SK-N-SH (cell line): ENCODE measurements around the gene PARP9. TPM values are rescaled to one million over a fixed set of nuclear protein-coding genes. Genes with fewer than 3 reads are reported as not detected.
A peak's percentile ranks its signal among the peaks of the same experiment; 100 is the strongest.

Source experiments
- CTCF ChIA-PET: fragments of 300-600, 350-600 bp; formaldehyde crosslinking; extraction: SDS; loops from one replicate; lab custom pipeline; 2021; lab: Yijun Ruan, JAX
- POLR2A ChIA-PET: fragments of 350-600 bp; sonication (Branson Sonifier 250); formaldehyde crosslinking; extraction: SDS; loops from one replicate; lab custom pipeline; 2020; ENCODE audit warnings: antibody characterized with exemption, inconsistent platforms; lab: Yijun Ruan, JAX
- DNase-seq: peaks from one replicate; pipeline ENCODE4 v3.0.0; 2012
- H2AFZ ChIP-seq: fragments of 200-600 bp; sonication (generic); 2 replicates; pipeline ENCODE4 v1.8.1; 2016; ENCODE audit warnings: antibody characterized with exemption, mild to moderate bottlenecking, low read depth
- H3F3A ChIP-seq: fragments of 200-600 bp; sonication (generic); replicated peaks from 2 replicates; pipeline ENCODE3; 2016; ENCODE audit warnings: antibody characterized with exemption, mild to moderate bottlenecking; ENCODE audit not compliant: insufficient read depth
- H3K27ac ChIP-seq, 2 experiments: fragments of 200-500 bp in 1 of 2; fragments of 200-600 bp in 1 of 2; sonication (Bioruptor generic) in 1 of 2; sonication (generic), shearing (Covaris generic) in 1 of 2; 2 replicates each; pipeline versions ENCODE4 v1.5.1 to v1.6.1; 2014 to 2016; ENCODE audit warnings: low read depth in 2 of 2, inconsistent platforms in 1 of 2, low read length in 1 of 2, mild to moderate bottlenecking in 1 of 2, mixed read lengths in 1 of 2
- H3K27me3 ChIP-seq: fragments of 200-600 bp; sonication (generic), shearing (Covaris generic); 2 replicates; pipeline ENCODE4 v1.6.1; 2016; ENCODE audit warnings: mixed run types; ENCODE audit not compliant: insufficient read depth
- H3K36me3 ChIP-seq, 2 experiments: fragments of 200-500 bp in 1 of 2; fragments of 200-600 bp in 1 of 2; sonication (Bioruptor generic) in 1 of 2; sonication (generic) in 1 of 2; replicated peaks in 1 of 2; 2 replicates each; pipeline versions ENCODE3 to v1.5.1; 2014 to 2016; ENCODE audit warnings: low read length in 1 of 2, mild to moderate bottlenecking in 1 of 2; ENCODE audit not compliant: insufficient read depth in 2 of 2, control insufficient read depth in 1 of 2
- H3K4me1 ChIP-seq, 2 experiments: fragments of 200-500 bp in 1 of 2; fragments of 200-600 bp in 1 of 2; sonication (Bioruptor generic) in 1 of 2; sonication (generic), shearing (Covaris generic) in 1 of 2; 2 replicates each; pipeline versions ENCODE4 v1.5.1 to v1.6.1; 2014 to 2016; ENCODE audit warnings: low read depth in 1 of 2, low read length in 1 of 2, mixed run types in 1 of 2; ENCODE audit not compliant: insufficient read depth in 2 of 2, control insufficient read depth in 1 of 2
- H3K4me2 ChIP-seq: fragments of 200-600 bp; sonication (generic), shearing (Covaris generic); 2 replicates; pipeline ENCODE4 v1.6.1; 2017; ENCODE audit warnings: mixed run types
- H3K4me3 ChIP-seq, 2 experiments: fragments of 200-500 bp in 1 of 2; fragments of 200-600 bp in 1 of 2; sonication (Bioruptor generic) in 1 of 2; sonication (generic), shearing (Covaris generic) in 1 of 2; 2 replicates each; pipeline versions ENCODE4 v1.5.1 to v1.8.1; 2014 to 2016; ENCODE audit warnings: low read depth in 2 of 2, inconsistent platforms in 1 of 2, low read length in 1 of 2, mild to moderate bottlenecking in 1 of 2, mixed read lengths in 1 of 2, moderate library complexity in 1 of 2
- H3K79me2 ChIP-seq: fragments of 200-600 bp; sonication (generic); 2 replicates; pipeline ENCODE4 v1.8.1; 2017; ENCODE audit warnings: mild to moderate bottlenecking; ENCODE audit not compliant: insufficient read depth
- H3K9ac ChIP-seq: fragments of 200-600 bp; sonication (generic); 2 replicates; pipeline ENCODE4 v1.6.1; 2017; ENCODE audit warnings: mixed run types
- H3K9me2 ChIP-seq: fragments of 200-600 bp; sonication (generic); 2 replicates; pipeline ENCODE4 v1.6.1; 2017; ENCODE audit warnings: mixed run types
- H3K9me3 ChIP-seq: fragments of 200-600 bp; sonication (generic); 2 replicates; pipeline ENCODE4 v1.6.1; 2017; ENCODE audit warnings: mixed run types, mild to moderate bottlenecking, moderate library complexity
- H4K20me1 ChIP-seq: fragments of 200-600 bp; sonication (generic); 2 replicates; pipeline ENCODE4 v1.6.1; 2017; ENCODE audit warnings: mild to moderate bottlenecking, mixed run types; ENCODE audit not compliant: insufficient read depth
- CTCF ChIP-seq: fragments of 200-600 bp; sonication (generic); IDR thresholded peaks from 2 replicates; pipeline ENCODE4 v1.6.1; 2017; ENCODE audit warnings: antibody characterized with exemption, mild to moderate bottlenecking, moderate library complexity
- ELF1 ChIP-seq: IDR thresholded peaks from 2 replicates; pipeline ENCODE4 v1.4.0; 2012
- GATA2 ChIP-seq: sonication (generic); formaldehyde crosslinking; IDR thresholded peaks from 2 replicates; pipeline ENCODE4 v1.5.0; 2020; ENCODE audit warnings: mild to moderate bottlenecking, missing genetic modification reagents
- MXI1 ChIP-seq: IDR thresholded peaks from 2 replicates; pipeline ENCODE4 v1.6.1; 2012; ENCODE audit warnings: mild to moderate bottlenecking, low read depth, low read length, improper control_type of control experiment
- NFIC ChIP-seq: IDR thresholded peaks from 2 replicates; pipeline ENCODE4 v1.4.0; 2012; ENCODE audit warnings: borderline replicate concordance
- PBX3 ChIP-seq: IDR thresholded peaks from 2 replicates; pipeline ENCODE4; 2012
- RAD21 ChIP-seq: IDR thresholded peaks from 2 replicates; pipeline ENCODE4 v1.6.1; 2012; ENCODE audit warnings: mild to moderate bottlenecking, low read length
- RCOR1 ChIP-seq: fragments of 150-350 bp; IDR thresholded peaks from 2 replicates; pipeline ENCODE4 v1.6.1; 2017; ENCODE audit warnings: antibody characterized with exemption, low read length
- REST ChIP-seq: IDR thresholded peaks from 2 replicates; pipeline ENCODE4 v1.6.1; 2012; ENCODE audit warnings: mild to moderate bottlenecking, low read depth, low read length, moderate library complexity
- RXRA ChIP-seq: IDR thresholded peaks from 2 replicates; pipeline ENCODE4 v1.4.0; 2012; ENCODE audit warnings: low read depth, mild to moderate bottlenecking, borderline replicate concordance
- SIN3A ChIP-seq: IDR thresholded peaks from 2 replicates; pipeline ENCODE4 v1.6.1; 2012; ENCODE audit warnings: low read depth, mild to moderate bottlenecking, low read length, moderate library complexity, borderline replicate concordance
- SMC3 ChIP-seq: IDR thresholded peaks from 2 replicates; pipeline ENCODE4 v1.6.1; 2012; ENCODE audit warnings: low read depth, low read length, improper control_type of control experiment
- TCF12 ChIP-seq: IDR thresholded peaks from 2 replicates; pipeline ENCODE4 v1.4.0; 2012
- USF1 ChIP-seq: IDR thresholded peaks from 2 replicates; pipeline ENCODE4 v1.4.0; 2012; ENCODE audit warnings: low read depth, borderline replicate concordance
- USF2 ChIP-seq: fragments of 150-350 bp; IDR thresholded peaks from 2 replicates; pipeline ENCODE4 v1.6.1; 2017; ENCODE audit warnings: antibody characterized with exemption, low read length, low read depth, borderline replicate concordance
- ZBTB33 ChIP-seq: IDR thresholded peaks from 2 replicates; pipeline ENCODE4 v1.4.0; 2012; ENCODE audit warnings: low read depth, borderline replicate concordance
- WGBS: methylation state at CpG from one replicate; pipeline ENCODE4 v1.1.6; 2017; ENCODE audit warnings: low lambda C conversion rate; 5-methylcytosine and 5-hydroxymethylcytosine counted together
- polyA plus RNA-seq, 3 experiments: library from polyadenylated mRNA; depleted of rRNA; stranded (reverse); fragments of >200 nt; gene quantifications; 2 replicates each; pipeline ENCODE4 v1.2.3, GENCODE V29; 2012

Gene PARP9
- polyA plus RNA-seq, 1 of the 3 experiments (the other 2 are of a cell fraction): 13.5 TPM

- Histone ChIP-seq H3K27me3 (no peaks in the 10 kb centered on the region), H3K9ac (no peak overlapping the region), H3F3A (no peaks in the 10 kb centered on the region), H3K27ac (no peak overlapping the region), H3K9me3 (no peaks in the 10 kb centered on the region), H3K4me1 (peaks cover 5 to 9% of the 10 kb centered on the region in 2 experiments; a peak in 2 of 4 replicates), H3K4me2 (no peak overlapping the region), H3K36me3 (peaks cover 3 to 20% of the 10 kb centered on the region in 2 experiments), H4K20me1 (no peaks in the 10 kb centered on the region), H3K9me2 (no peaks in the 10 kb centered on the region), H3K79me2 (peaks cover 10% of the 10 kb centered on the region), H3K4me3 (no peak overlapping the region), H2AFZ (no peak overlapping the region)
- ChIA-PET POLR2A (no interaction called here), CTCF (interaction anchor here (0.7 to 7.2 kb wide), 11 partner anchors 19 to 1549 kb away, joined by 3 to 84 read pairs (median 3); partner anchors contain the start of gene PARP14)
- TF ChIP-seq CTCF: peak; percentile 70
- TF ChIP-seq RXRA: no peak
- no peak for TF ChIP-seq NFIC
- TF ChIP-seq RCOR1: 0 out of 2 replicates have a peak, but pooled peaks have one; percentile 31
- TF ChIP-seq PBX3: no peak
- TF ChIP-seq USF2: no peak
- peak; percentile 85 for TF ChIP-seq RAD21
- peak; percentile 74 for TF ChIP-seq SMC3
- DNase-seq: peak; percentile 52
- 70% methylated on average over 1 of the region's 1 CpG for WGBS
Measured at GRCh38 chr3:122560680-122561079, 3.4 kb downstream of the PARP9 start.

GRCh38 chr3:122559906-122560305, 4.2 kb downstream of the PARP9 start:
- H3K9me3 ChIP-seq: no peaks in the 10 kb centered on the region
- H3K4me1 ChIP-seq: peaks cover 2 to 7% of the 10 kb centered on the region in 2 experiments; a peak in 2 of 4 replicates
- H3K4me3 ChIP-seq: no peak overlapping the region
- no peak for DNase-seq
- no peaks in the 10 kb centered on the region for H3K9me2 ChIP-seq
- no peak overlapping the region for H3K4me2 ChIP-seq
- H3K9ac ChIP-seq: no peak overlapping the region
- H3K36me3 ChIP-seq: peaks cover 3 to 25% of the 10 kb centered on the region in 2 experiments
- H3K27me3 ChIP-seq: no peaks in the 10 kb centered on the region
- POLR2A ChIA-PET: no interaction called here
- H3K79me2 ChIP-seq: peaks cover 7% of the 10 kb centered on the region
- WGBS: 94% methylated on average over 3 of the region's 3 CpGs
- H3K27ac ChIP-seq: no peak overlapping the region
- no peaks in the 10 kb centered on the region for H3F3A ChIP-seq
- CTCF ChIA-PET: interaction anchor here (0.6 to 7.2 kb wide), 8 partner anchors 11 to 1548 kb away, joined by 3 to 84 read pairs (median 3); partner anchors contain the start of gene PARP14
- no peak overlapping the region for H2AFZ ChIP-seq
- no peaks in the 10 kb centered on the region for H4K20me1 ChIP-seq
- no peak for TF ChIP-seq GATA2
- no peak for TF ChIP-seq SIN3A
- no peak for TF ChIP-seq ZBTB33
- TF ChIP-seq REST: no peak
- TF ChIP-seq RXRA: no peak
- TF ChIP-seq ELF1: no peak
- TF ChIP-seq SMC3: no peak
- TF ChIP-seq TCF12: no peak
- no peak for TF ChIP-seq MXI1
- TF ChIP-seq USF1: no peak
